ENCODE results near the gene P2RX1. TPM values are rescaled to one million over a fixed set of nuclear protein-coding genes. Genes with fewer than 3 reads are reported as not detected.

The P2RX1 gene
- total and polyA plus RNA-seq, 2 experiments from 2014 or later: 0.31 to 2.2 TPM

DNA sequence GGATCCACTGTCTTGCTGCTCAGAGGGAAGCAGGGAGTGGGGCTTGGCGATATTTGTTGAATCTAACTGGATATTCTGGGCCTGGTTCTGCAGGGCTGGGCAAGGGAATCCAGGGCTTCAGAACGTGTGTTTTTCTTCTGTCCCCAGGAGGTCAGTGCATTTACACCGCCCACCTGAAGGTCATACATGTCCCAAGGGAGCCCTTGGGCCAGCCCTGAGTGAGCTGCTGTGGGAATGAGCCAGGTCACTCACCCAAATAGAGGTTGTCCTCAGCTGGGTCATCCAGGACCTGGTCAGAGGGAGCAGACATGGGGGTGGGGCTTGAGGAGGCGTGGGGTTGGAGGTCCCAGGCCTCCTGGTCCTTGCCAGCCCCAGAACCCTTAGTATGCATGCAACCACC is 34.0 kb downstream of the P2RX1 start:
- H3K27ac Mint-ChIP-seq: no peak overlapping the region; the same call in 1 of the 2 replicates
- DNase-seq (ENCODE audit: low spot score): no peak

More for the DNA sequence above, 34.0 kb downstream of the P2RX1 start:
- Histone ChIP-seq H3K4me1 (ENCODE audit: insufficient read depth) (no peaks in the 10 kb centered on the region), H3K4me3 (no peak overlapping the region), H3F3A (replicated peaks; ENCODE audit: low read depth) (no peaks in the 10 kb centered on the region), H3K27ac (ENCODE audit: low read depth) (no peak overlapping the region), H4K20me1 (replicated peaks; ENCODE audit: insufficient read depth) (no peaks in the 10 kb centered on the region; the same call in 1 of the 2 replicates), H3K27me3 (ENCODE audit: insufficient read depth) (no peaks in the 10 kb centered on the region), H3K4me2 (no peak overlapping the region), H2AFZ (no peak overlapping the region), H3K36me3 (ENCODE audit: insufficient read depth) (0 out of 2 replicates have a peak, but pooled peaks cover 3% of the 10 kb centered on the region), H3K79me2 (replicated peaks; ENCODE audit: insufficient read depth) (no peaks in the 10 kb centered on the region), H3K9me2 (ENCODE audit: insufficient read depth) (no peaks in the 10 kb centered on the region)
- no peak for ATAC-seq
- Mint-ChIP-seq H3K4me1 (peaks cover 4% of the 10 kb centered on the region; the same call in 2 of the 3 replicates), H3K36me3 (ENCODE audit: low read depth) (peaks cover 2% of the 10 kb centered on the region; the same call in 1 of the 3 replicates), H3K27me3 (ENCODE audit: insufficient read depth, low read depth, poor library complexity) (peaks cover 9% of the 10 kb centered on the region), H3K4me3 (no peak overlapping the region), H3K9me3 (no peaks in the 10 kb centered on the region)
- TF ChIP-seq, protein P1, sequence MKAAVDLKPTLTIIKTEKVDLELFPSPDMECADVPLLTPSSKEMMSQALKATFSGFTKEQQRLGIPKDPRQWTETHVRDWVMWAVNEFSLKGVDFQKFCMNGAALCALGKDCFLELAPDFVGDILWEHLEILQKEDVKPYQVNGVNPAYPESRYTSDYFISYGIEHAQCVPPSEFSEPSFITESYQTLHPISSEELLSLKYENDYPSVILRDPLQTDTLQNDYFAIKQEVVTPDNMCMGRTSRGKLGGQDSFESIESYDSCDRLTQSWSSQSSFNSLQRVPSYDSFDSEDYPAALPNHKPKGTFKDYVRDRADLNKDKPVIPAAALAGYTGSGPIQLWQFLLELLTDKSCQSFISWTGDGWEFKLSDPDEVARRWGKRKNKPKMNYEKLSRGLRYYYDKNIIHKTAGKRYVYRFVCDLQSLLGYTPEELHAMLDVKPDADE (IDR thresholded peaks at IDR 0.05): no peak
- TF ChIP-seq, protein P2, sequence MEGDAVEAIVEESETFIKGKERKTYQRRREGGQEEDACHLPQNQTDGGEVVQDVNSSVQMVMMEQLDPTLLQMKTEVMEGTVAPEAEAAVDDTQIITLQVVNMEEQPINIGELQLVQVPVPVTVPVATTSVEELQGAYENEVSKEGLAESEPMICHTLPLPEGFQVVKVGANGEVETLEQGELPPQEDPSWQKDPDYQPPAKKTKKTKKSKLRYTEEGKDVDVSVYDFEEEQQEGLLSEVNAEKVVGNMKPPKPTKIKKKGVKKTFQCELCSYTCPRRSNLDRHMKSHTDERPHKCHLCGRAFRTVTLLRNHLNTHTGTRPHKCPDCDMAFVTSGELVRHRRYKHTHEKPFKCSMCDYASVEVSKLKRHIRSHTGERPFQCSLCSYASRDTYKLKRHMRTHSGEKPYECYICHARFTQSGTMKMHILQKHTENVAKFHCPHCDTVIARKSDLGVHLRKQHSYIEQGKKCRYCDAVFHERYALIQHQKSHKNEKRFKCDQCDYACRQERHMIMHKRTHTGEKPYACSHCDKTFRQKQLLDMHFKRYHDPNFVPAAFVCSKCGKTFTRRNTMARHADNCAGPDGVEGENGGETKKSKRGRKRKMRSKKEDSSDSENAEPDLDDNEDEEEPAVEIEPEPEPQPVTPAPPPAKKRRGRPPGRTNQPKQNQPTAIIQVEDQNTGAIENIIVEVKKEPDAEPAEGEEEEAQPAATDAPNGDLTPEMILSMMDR (conservative IDR thresholded peaks at IDR 0.05; ENCODE audit: low read depth in 2 of 2): no peak
- TF ChIP-seq STAT1 (IDR thresholded peaks at IDR 0.05; ENCODE audit: unreplicated experiment) (no peak), EZH2 (IDR thresholded peaks at IDR 0.05; ENCODE audit: low read depth, unreplicated experiment) (no peak), ZNF331 (CRISPR knock-in tag; IDR thresholded peaks at IDR 0.05; ENCODE audit: low read depth) (no peak), JUNB (IDR thresholded peaks at IDR 0.05; ENCODE audit: unreplicated experiment) (no peak), POLR2AphosphoS5 (IDR thresholded peaks at IDR 0.05; ENCODE audit: low read depth) (no peak), CREB1 (CRISPR knock-in tag; IDR thresholded peaks at IDR 0.05; ENCODE audit: low read depth) (no peak), REST (IDR thresholded peaks at IDR 0.05; ENCODE audit: unreplicated experiment) (no peak), EZH2phosphoT487 (IDR thresholded peaks at IDR 0.05; ENCODE audit: unreplicated experiment) (no peak), NANOG (IDR thresholded peaks at IDR 0.05; ENCODE audit: borderline replicate concordance) (no peak), ZNF114 (CRISPR knock-in tag; IDR thresholded peaks at IDR 0.05) (no peak)
- TF ChIP-seq, protein P3, sequence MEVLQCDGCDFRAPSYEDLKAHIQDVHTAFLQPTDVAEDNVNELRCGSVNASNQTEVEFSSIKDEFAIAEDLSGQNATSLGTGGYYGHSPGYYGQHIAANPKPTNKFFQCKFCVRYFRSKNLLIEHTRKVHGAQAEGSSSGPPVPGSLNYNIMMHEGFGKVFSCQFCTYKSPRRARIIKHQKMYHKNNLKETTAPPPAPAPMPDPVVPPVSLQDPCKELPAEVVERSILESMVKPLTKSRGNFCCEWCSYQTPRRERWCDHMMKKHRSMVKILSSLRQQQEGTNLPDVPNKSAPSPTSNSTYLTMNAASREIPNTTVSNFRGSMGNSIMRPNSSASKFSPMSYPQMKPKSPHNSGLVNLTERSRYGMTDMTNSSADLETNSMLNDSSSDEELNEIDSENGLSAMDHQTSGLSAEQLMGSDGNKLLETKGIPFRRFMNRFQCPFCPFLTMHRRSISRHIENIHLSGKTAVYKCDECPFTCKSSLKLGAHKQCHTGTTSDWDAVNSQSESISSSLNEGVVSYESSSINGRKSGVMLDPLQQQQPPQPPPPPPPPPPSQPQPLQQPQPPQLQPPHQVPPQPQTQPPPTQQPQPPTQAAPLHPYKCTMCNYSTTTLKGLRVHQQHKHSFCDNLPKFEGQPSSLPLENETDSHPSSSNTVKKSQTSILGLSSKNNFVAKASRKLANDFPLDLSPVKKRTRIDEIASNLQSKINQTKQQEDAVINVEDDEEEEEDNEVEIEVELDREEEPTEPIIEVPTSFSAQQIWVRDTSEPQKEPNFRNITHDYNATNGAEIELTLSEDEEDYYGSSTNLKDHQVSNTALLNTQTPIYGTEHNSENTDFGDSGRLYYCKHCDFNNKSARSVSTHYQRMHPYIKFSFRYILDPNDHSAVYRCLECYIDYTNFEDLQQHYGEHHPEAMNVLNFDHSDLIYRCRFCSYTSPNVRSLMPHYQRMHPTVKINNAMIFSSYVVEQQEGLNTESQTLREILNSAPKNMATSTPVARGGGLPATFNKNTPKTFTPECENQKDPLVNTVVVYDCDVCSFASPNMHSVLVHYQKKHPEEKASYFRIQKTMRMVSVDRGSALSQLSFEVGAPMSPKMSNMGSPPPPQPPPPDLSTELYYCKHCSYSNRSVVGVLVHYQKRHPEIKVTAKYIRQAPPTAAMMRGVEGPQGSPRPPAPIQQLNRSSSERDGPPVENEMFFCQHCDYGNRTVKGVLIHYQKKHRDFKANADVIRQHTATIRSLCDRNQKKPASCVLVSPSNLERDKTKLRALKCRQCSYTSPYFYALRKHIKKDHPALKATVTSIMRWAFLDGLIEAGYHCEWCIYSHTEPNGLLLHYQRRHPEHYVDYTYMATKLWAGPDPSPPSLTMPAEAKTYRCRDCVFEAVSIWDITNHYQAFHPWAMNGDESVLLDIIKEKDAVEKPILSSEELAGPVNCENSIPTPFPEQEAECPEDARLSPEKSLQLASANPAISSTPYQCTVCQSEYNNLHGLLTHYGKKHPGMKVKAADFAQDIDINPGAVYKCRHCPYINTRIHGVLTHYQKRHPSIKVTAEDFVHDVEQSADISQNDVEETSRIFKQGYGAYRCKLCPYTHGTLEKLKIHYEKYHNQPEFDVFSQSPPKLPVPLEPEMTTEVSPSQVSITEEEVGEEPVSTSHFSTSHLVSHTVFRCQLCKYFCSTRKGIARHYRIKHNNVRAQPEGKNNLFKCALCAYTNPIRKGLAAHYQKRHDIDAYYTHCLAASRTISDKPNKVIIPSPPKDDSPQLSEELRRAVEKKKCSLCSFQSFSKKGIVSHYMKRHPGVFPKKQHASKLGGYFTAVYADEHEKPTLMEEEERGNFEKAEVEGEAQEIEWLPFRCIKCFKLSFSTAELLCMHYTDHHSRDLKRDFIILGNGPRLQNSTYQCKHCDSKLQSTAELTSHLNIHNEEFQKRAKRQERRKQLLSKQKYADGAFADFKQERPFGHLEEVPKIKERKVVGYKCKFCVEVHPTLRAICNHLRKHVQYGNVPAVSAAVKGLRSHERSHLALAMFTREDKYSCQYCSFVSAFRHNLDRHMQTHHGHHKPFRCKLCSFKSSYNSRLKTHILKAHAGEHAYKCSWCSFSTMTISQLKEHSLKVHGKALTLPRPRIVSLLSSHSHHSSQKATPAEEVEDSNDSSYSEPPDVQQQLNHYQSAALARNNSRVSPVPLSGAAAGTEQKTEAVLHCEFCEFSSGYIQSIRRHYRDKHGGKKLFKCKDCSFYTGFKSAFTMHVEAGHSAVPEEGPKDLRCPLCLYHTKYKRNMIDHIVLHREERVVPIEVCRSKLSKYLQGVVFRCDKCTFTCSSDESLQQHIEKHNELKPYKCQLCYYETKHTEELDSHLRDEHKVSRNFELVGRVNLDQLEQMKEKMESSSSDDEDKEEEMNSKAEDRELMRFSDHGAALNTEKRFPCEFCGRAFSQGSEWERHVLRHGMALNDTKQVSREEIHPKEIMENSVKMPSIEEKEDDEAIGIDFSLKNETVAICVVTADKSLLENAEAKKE (CRISPR knock-in tag; IDR thresholded peaks at IDR 0.05): no peak
